Measurements from ENCODE around the gene MCUB.

GRCh38 chr4:109649872-109650271 is 89.8 kb downstream of the MCUB start:
- TF ChIP-seq HDAC2 (IDR thresholded peaks at IDR 0.05) (no peak), MAZ (IDR thresholded peaks at IDR 0.05; ENCODE audit: borderline replicate concordance, low read depth, low read length) (no peak)
- TF ChIP-seq, protein P1, sequence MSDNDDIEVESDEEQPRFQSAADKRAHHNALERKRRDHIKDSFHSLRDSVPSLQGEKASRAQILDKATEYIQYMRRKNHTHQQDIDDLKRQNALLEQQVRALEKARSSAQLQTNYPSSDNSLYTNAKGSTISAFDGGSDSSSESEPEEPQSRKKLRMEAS (IDR thresholded peaks at IDR 0.05) = no peak

Data from A549 (cell line).